Endothelial cell of umbilical vein (primary cell): ENCODE data around the gene DTX3. TPM values are rescaled to one million over a fixed set of nuclear protein-coding genes. Genes with fewer than 3 reads are reported as not detected.

Source experiments
- BruUV-seq: library from RNA; stranded (reverse); fragments of 400-500 nt; replicated peaks from 2 replicates; lab custom pipeline; 2021; lab: Mats Ljungman, UMichigan
- CTCF ChIA-PET: fragments of 300-600, 350-600 bp; sonication (Branson Sonifier 250); formaldehyde crosslinking; loops from one replicate; lab custom pipeline; 2021; ENCODE audit warnings: antibody characterized with exemption, inconsistent platforms; lab: Charles Lee
- POLR2A ChIA-PET: fragments of 300-600, 350-600 bp; sonication (Branson Sonifier 250); formaldehyde crosslinking; loops from one replicate; lab custom pipeline; 2021; ENCODE audit warnings: antibody characterized with exemption, inconsistent platforms; lab: Charles Lee
- DNase-seq: peaks from one replicate; pipeline ENCODE4 v3.0.0-alpha.2; 2011; ENCODE audit warnings: low read depth, low spot score
- FAIRE-seq: peaks from 2 replicates; lab custom pipeline; 2011; peaks lifted over from hg19 to GRCh38; lab: Jason Lieb, UNC
- H2AFZ ChIP-seq: 2 replicates; pipeline ENCODE4 v1.6.0; 2012; ENCODE audit warnings: low read depth, low read length, control low read depth, inconsistent platforms
- H3K27ac ChIP-seq: 2 replicates; pipeline ENCODE4 v1.5.1; 2011; ENCODE audit warnings: low read depth, mild to moderate bottlenecking, control low read depth, low read length, moderate library complexity; ENCODE audit not compliant: insufficient read depth
- H3K27me3 ChIP-seq, 2 experiments: 2 replicates each; pipeline versions ENCODE4 v1.6.0 to v1.6.1; 2011; ENCODE audit warnings: low read length in 2 of 2, mixed read lengths in 1 of 2; ENCODE audit not compliant: control insufficient read depth in 2 of 2, insufficient read depth in 2 of 2
- H3K36me3 ChIP-seq, 2 experiments: 2 replicates in 1 of 2; 3 replicates in 1 of 2; pipeline ENCODE4 v1.5.1; 2011; ENCODE audit warnings: low read length in 2 of 2, mild to moderate bottlenecking in 1 of 2, moderate library complexity in 1 of 2; ENCODE audit not compliant: control insufficient read depth in 2 of 2, insufficient read depth in 2 of 2; ENCODE audit errors: extremely low read depth in 1 of 2
- H3K4me1 ChIP-seq: 3 replicates; pipeline ENCODE4 v1.5.1; 2011; ENCODE audit warnings: mild to moderate bottlenecking, low read length; ENCODE audit not compliant: control insufficient read depth, insufficient read depth; ENCODE audit errors: extremely low read depth
- H3K4me2 ChIP-seq: 2 replicates; pipeline ENCODE4 v1.6.1; 2011; ENCODE audit warnings: low read length, control low read depth, mixed read lengths; ENCODE audit not compliant: insufficient read depth
- H3K4me3 ChIP-seq, 3 experiments: fragments of 200-600 bp in 1 of 3; sonication (generic), shearing (Covaris generic) in 1 of 3; replicated peaks in 1 of 3; 2 replicates each; pipeline ENCODE4 v1.5.1; 2011 to 2016; ENCODE audit warnings: control low read depth in 3 of 3, low read length in 3 of 3, mild to moderate bottlenecking in 2 of 3, inconsistent platforms in 1 of 3, low read depth in 1 of 3, moderate library complexity in 1 of 3; ENCODE audit not compliant: insufficient read depth in 1 of 3
- H3K79me2 ChIP-seq: 2 replicates; pipeline ENCODE4 v1.6.0; 2012; ENCODE audit warnings: low read length, inconsistent platforms; ENCODE audit not compliant: control insufficient read depth, insufficient read depth
- H3K9ac ChIP-seq: replicated peaks from 2 replicates; pipeline ENCODE3; 2011; ENCODE audit warnings: low read length, control low read depth; ENCODE audit not compliant: insufficient read depth; ENCODE audit errors: extremely low read depth
- H3K9me1 ChIP-seq: replicated peaks from 3 replicates; pipeline ENCODE4 v1.6.0; 2011; ENCODE audit warnings: mild to moderate bottlenecking, low read length; ENCODE audit not compliant: control insufficient read depth, insufficient read depth; ENCODE audit errors: extremely low read depth
- H3K9me3 ChIP-seq: replicated peaks from 2 replicates; pipeline ENCODE4 v1.5.1; 2012; ENCODE audit warnings: low read length, inconsistent platforms; ENCODE audit not compliant: control insufficient read depth, insufficient read depth
- H4K20me1 ChIP-seq: replicated peaks from 2 replicates; pipeline ENCODE3; 2011; ENCODE audit warnings: mild to moderate bottlenecking, low read length; ENCODE audit not compliant: control insufficient read depth, insufficient read depth; ENCODE audit errors: extremely low read depth
- CTCF ChIP-seq, 2 donors: IDR thresholded peaks; 1 replicate in 1 of 2; 2 replicates in 1 of 2; pipeline ENCODE4 v1.5.1; 2011; ENCODE audit warnings: low read length in 2 of 2, mild to moderate bottlenecking in 2 of 2, moderate library complexity in 2 of 2, control low read depth in 1 of 2, inconsistent platforms in 1 of 2, low read depth in 1 of 2; ENCODE audit not compliant: insufficient read depth in 1 of 2; ENCODE audit errors: extremely low read depth in 1 of 2
- EZH2 ChIP-seq: IDR thresholded peaks from 2 replicates; pipeline ENCODE4 v1.6.1; 2012; ENCODE audit warnings: borderline replicate concordance, low read depth, mild to moderate bottlenecking, moderate library complexity, low read length, inconsistent platforms; ENCODE audit not compliant: severe bottlenecking
- FOS ChIP-seq: IDR thresholded peaks from 2 replicates; pipeline ENCODE4 v1.6.1; 2011; ENCODE audit warnings: mild to moderate bottlenecking, low read length, moderate library complexity, borderline replicate concordance; ENCODE audit not compliant: insufficient read depth
- GATA2 ChIP-seq: IDR thresholded peaks from 2 replicates; pipeline ENCODE4 v1.7.0; 2011; ENCODE audit warnings: low read depth, mild to moderate bottlenecking, moderate library complexity, mixed read lengths, low read length; ENCODE audit not compliant: insufficient read length, insufficient read depth
- JUN ChIP-seq: IDR thresholded peaks from 2 replicates; pipeline ENCODE4 v1.6.1; 2011; ENCODE audit warnings: borderline replicate concordance, low read depth; ENCODE audit not compliant: insufficient read length, insufficient read depth
- MAX ChIP-seq: IDR thresholded peaks from 2 replicates; pipeline ENCODE4 v1.6.1; 2011; ENCODE audit not compliant: insufficient read depth, insufficient read length
- MYC ChIP-seq: IDR thresholded peaks from one replicate; pipeline ENCODE4 v1.6.1; 2011; ENCODE audit warnings: mild to moderate bottlenecking, low read depth, low read length
- POLR2A ChIP-seq: IDR thresholded peaks from 2 replicates; pipeline ENCODE4 v1.6.1; 2012; ENCODE audit warnings: low read depth, mild to moderate bottlenecking, control low read depth, low read length
- POLR2AphosphoS5 ChIP-seq: IDR thresholded peaks from 2 replicates; pipeline ENCODE4 v1.6.1; 2012; ENCODE audit warnings: low read depth, mild to moderate bottlenecking, control low read depth, low read length, moderate library complexity; ENCODE audit not compliant: insufficient read depth
- dilution Hi-C: fragments of 300-500 bp; cut with MboI; formaldehyde crosslinking; loops from one replicate; pipeline ENCODE4 v1.15.0; 2019; ENCODE audit warnings: low sequenced_read_pairs; ENCODE audit not compliant: extremely low pct_ligation_motif_present
- intact Hi-C: fragments of 100-400 bp; cut with micrococcal nuclease; formaldehyde crosslinking; loops from one replicate; pipeline ENCODE4 v1.10.0; 2022
- polyA plus RNA-seq, 4 experiments: library from polyadenylated mRNA; depleted of rRNA in 3 of 4; stranded (reverse) in 3 of 4; unstranded in 1 of 4; fragments of >200 nt; gene quantifications; 2 replicates each; pipeline versions ENCODE4 v1.2.1 to v1.2.3, GENCODE V29; 2011 to 2012; ENCODE audit warnings: missing spikeins in 1 of 4
- total RNA-seq: library from RNA; stranded (reverse); gene quantifications from 2 replicates; pipeline ENCODE4 v1.2.3, GENCODE V29; 2021

Gene DTX3
- total and polyA plus RNA-seq, 2 donors (not counting 3 experiments of a cell fraction or from before 2014, with no cell fraction given): 34.5 to 51.4 TPM

GRCh38 chr12:57618966-57619433 lies 14.4 kb downstream of the DTX3 start:
- no peak for DNase-seq
- BruUV-seq: no TSS peak
- no peak for FAIRE-seq
- peaks cover 48 to 51% of the 10 kb centered on the region in 2 experiments for H3K27me3 ChIP-seq
- H3K36me3 ChIP-seq: no peaks in the 10 kb centered on the region
- dilution Hi-C loops: no loop called here
- TF ChIP-seq POLR2A: no peak
- no peak for TF ChIP-seq CTCF (IDR thresholded peaks at IDR 0.05; ENCODE audit: extremely low read depth in 1 of 2, insufficient read depth in 1 of 2, low read depth in 1 of 2, low read length in 2 of 2)
- no peak for TF ChIP-seq MYC
- TF ChIP-seq GATA2: no peak
- no peak for TF ChIP-seq MAX
- no peak for TF ChIP-seq POLR2AphosphoS5
- no peak for TF ChIP-seq FOS
- TF ChIP-seq JUN: no peak
- TF ChIP-seq EZH2: no peak
- no peak overlapping the region for H2AFZ ChIP-seq
- POLR2A ChIA-PET: no interaction called here
- intact Hi-C loops: no loop called here
- H3K4me3 ChIP-seq: no peak overlapping the region
- peaks cover 5% of the 10 kb centered on the region for H3K4me1 ChIP-seq
- H3K27ac ChIP-seq: no peak overlapping the region
- no peaks in the 10 kb centered on the region for H3K9me3 ChIP-seq
- H4K20me1 ChIP-seq: no peaks in the 10 kb centered on the region
- no peak overlapping the region for H3K4me2 ChIP-seq
- H3K9me1 ChIP-seq: no peaks in the 10 kb centered on the region
- H3K9ac ChIP-seq: no peak overlapping the region
- CTCF ChIA-PET: interaction anchor here (1.2 to 3.4 kb wide), 3 partner anchors 14 to 35 kb away, joined by 3 to 113 read pairs (median 7); partner anchors contain the start of gene B4GALNT1
- H3K79me2 ChIP-seq: no peaks in the 10 kb centered on the region
